B cell (primary cell): ENCODE results near the gene VTI1A. TPM values are rescaled to one million over a fixed set of nuclear protein-coding genes. Genes with fewer than 3 reads are reported as not detected.

ENCODE experiments used
- ATAC-seq: fragments of 200-7000 bp; cut with Tn5 transposase; one replicate; pipeline ENCODE4 v1.10.0; 2021; ENCODE audit warnings: low read depth, mild to moderate bottlenecking, moderate number of reproducible peaks, moderate library complexity
- CTCF ChIA-PET: fragments of 350-600 bp; sonication (Branson Sonifier 250); formaldehyde crosslinking; loops from one replicate; lab custom pipeline; 2021; ENCODE audit warnings: antibody characterized with exemption, inconsistent platforms; lab: Charles Lee
- POLR2A ChIA-PET: fragments of 350-600 bp; sonication (Branson Sonifier 250); formaldehyde crosslinking; loops from one replicate; lab custom pipeline; 2021; ENCODE audit warnings: antibody characterized with exemption; lab: Charles Lee
- DNase-seq: peaks from one replicate; pipeline ENCODE4 v3.0.0; 2013
- H2AFZ ChIP-seq: 2 replicates; pipeline ENCODE4 v1.6.1; 2012; ENCODE audit warnings: mild to moderate bottlenecking, low read depth, low read length; ENCODE audit not compliant: insufficient read depth, poor library complexity, severe bottlenecking
- H3K27ac ChIP-seq, 2 donors: 1 replicate in 1 of 2; 2 replicates in 1 of 2; pipeline ENCODE4 v1.5.1; 2012 to 2013; ENCODE audit warnings: low read length in 2 of 2, mild to moderate bottlenecking in 2 of 2, moderate library complexity in 1 of 2
- H3K27me3 ChIP-seq, 4 experiments: fragments of 200-600 bp in 1 of 4; sonication (generic) in 1 of 4; replicated peaks in 1 of 4; 1 replicate in 2 of 4; 2 replicates in 2 of 4; pipeline versions ENCODE4 v1.6.1 to v1.7.0; 2013 to 2016; ENCODE audit warnings: low read length in 3 of 4, mild to moderate bottlenecking in 2 of 4, mixed read lengths in 1 of 4, moderate library complexity in 1 of 4; ENCODE audit not compliant: insufficient read depth in 4 of 4, control insufficient read depth in 3 of 4; ENCODE audit errors: control extremely low read depth in 1 of 4
- H3K36me3 ChIP-seq, 2 experiments: replicated peaks in 1 of 2; 1 replicate in 1 of 2; 2 replicates in 1 of 2; pipeline versions ENCODE4 v1.6.1 to v1.7.1; 2013; ENCODE audit warnings: low read length in 1 of 2; ENCODE audit not compliant: insufficient read depth in 2 of 2, control insufficient read depth in 1 of 2; ENCODE audit errors: control extremely low read depth in 1 of 2, extremely low read depth in 1 of 2
- H3K4me1 ChIP-seq, 2 donors: fragments of 200-600 bp in 1 of 2; sonication (generic) in 1 of 2; 1 replicate in 1 of 2; 2 replicates in 1 of 2; pipeline versions ENCODE4 v1.5.1 to v1.6.1; 2013 to 2017; ENCODE audit warnings: low read length in 2 of 2; ENCODE audit not compliant: control insufficient read depth in 2 of 2, insufficient read depth in 2 of 2
- H3K4me2 ChIP-seq: replicated peaks from 2 replicates; pipeline ENCODE3; 2012; ENCODE audit warnings: mild to moderate bottlenecking, low read depth, low read length; ENCODE audit not compliant: poor library complexity, severe bottlenecking
- H3K4me3 ChIP-seq, 5 experiments: fragments of 200-600 bp in 1 of 5; sonication (generic) in 1 of 5; 1 replicate in 3 of 5; 2 replicates in 2 of 5; pipeline versions ENCODE4 v1.5.1 to v1.7.0; 2011 to 2016; ENCODE audit warnings: low read length in 4 of 5, mild to moderate bottlenecking in 4 of 5, low read depth in 2 of 5, control low read depth in 1 of 5, moderate library complexity in 1 of 5; ENCODE audit not compliant: insufficient read depth in 1 of 5; ENCODE audit errors: control extremely low read depth in 1 of 5, extremely low read depth in 1 of 5
- H3K79me2 ChIP-seq: fragments of 200-600 bp; sonication (generic); one replicate; pipeline ENCODE4 v1.6.0; 2016; ENCODE audit warnings: low read length; ENCODE audit not compliant: control insufficient read depth, insufficient read depth
- H3K9ac ChIP-seq: fragments of 200-600 bp; sonication (generic); 2 replicates; pipeline ENCODE4 v1.6.1; 2017; ENCODE audit warnings: mild to moderate bottlenecking, low read length, moderate library complexity
- H3K9me3 ChIP-seq, 3 donors: one replicate each; pipeline versions ENCODE4 v1.6.1 to v1.7.1; 2013; ENCODE audit warnings: low read length in 2 of 3; ENCODE audit not compliant: control insufficient read depth in 2 of 3, insufficient read depth in 1 of 3; ENCODE audit errors: control extremely low read depth in 1 of 3
- H4K20me1 ChIP-seq: 2 replicates; pipeline ENCODE4 v1.6.0; 2012; ENCODE audit warnings: mild to moderate bottlenecking, low read length; ENCODE audit not compliant: insufficient read depth, control insufficient read depth, poor library complexity, severe bottlenecking
- H3K27ac Mint-ChIP-seq: one replicate; pipeline ENCODE4 v1.8.0; 2021; ENCODE audit warnings: mixed read lengths
- H3K27me3 Mint-ChIP-seq: one replicate; pipeline ENCODE4 v1.8.0; 2021; ENCODE audit warnings: mixed read lengths
- H3K4me1 Mint-ChIP-seq: one replicate; pipeline ENCODE4 v1.8.0; 2021; ENCODE audit warnings: mixed read lengths
- H3K4me3 Mint-ChIP-seq: one replicate; pipeline ENCODE4 v1.8.0; 2021; ENCODE audit warnings: mixed read lengths
- H3K9me3 Mint-ChIP-seq: one replicate; pipeline ENCODE4 v1.8.0; 2022; ENCODE audit warnings: mixed read lengths; ENCODE audit not compliant: insufficient read depth
- EZH2 ChIP-seq: IDR thresholded peaks from 2 replicates; pipeline ENCODE4 v1.6.1; 2012; ENCODE audit warnings: borderline replicate concordance, low read depth, mild to moderate bottlenecking, moderate library complexity, low read length; ENCODE audit not compliant: insufficient read depth, poor library complexity, severe bottlenecking
- WGBS: methylation state at CpG from one replicate; pipeline ENCODE4 v1.1.5; 2013; ENCODE audit warnings: missing lambda C conversion rate; ENCODE audit not compliant: insufficient coverage; 5-methylcytosine and 5-hydroxymethylcytosine counted together
- intact Hi-C: fragments of 100-400 bp; cut with micrococcal nuclease; formaldehyde crosslinking; loops from one replicate; pipeline ENCODE4 v1.10.0; 2022
- polyA plus RNA-seq: library from polyadenylated mRNA; depleted of rRNA; stranded (reverse); fragments of >200 nt; gene quantifications from 2 replicates; pipeline ENCODE4 v1.2.3, GENCODE V29; 2012
- total RNA-seq, 2 donors: library from RNA; stranded (reverse); fragments of 120-200 nt in 1 of 2; gene quantifications; 1 replicate in 1 of 2; 2 replicates in 1 of 2; pipeline versions ENCODE4 v1.2.3 to v1.2.4, GENCODE V29; 2013 to 2022
- TF ChIP-seq, protein P1 (sequence below): fragments of 200-600 bp; IDR thresholded peaks from one replicate; pipeline ENCODE4 v1.8.0; 2022; ENCODE audit warnings: antibody characterized with exemption, mild to moderate bottlenecking

VTI1A gene
- total and polyA plus RNA-seq, 2 donors (not counting 1 experiment from before 2014, with no cell fraction given): 20.0 to 84.1 TPM

DNA sequence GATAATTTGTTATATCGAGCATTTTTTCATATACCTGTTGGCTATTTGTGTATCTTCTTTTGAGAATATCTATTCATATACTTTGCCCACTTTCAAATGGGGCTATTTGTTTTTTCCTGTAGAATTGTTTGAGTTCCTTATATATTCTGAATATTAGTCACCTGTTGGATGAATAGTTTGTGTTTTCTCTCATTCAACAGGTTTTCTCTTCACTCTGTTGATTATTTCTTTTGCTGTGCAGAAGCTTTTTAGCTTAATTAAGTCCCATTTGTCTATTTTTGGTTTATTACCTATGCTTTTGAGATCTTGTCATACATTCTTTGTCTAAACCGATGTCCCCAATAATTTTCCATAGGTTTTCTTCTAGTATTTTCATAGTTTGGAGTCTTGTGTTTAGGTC is 65.3 kb downstream of the VTI1A start:
- Mint-ChIP-seq H3K4me3 (no peak overlapping the region), H3K27me3 (no peaks in the 10 kb centered on the region), H3K27ac (no peak overlapping the region), H3K9me3 (no peaks in the 10 kb centered on the region), H3K4me1 (no peaks in the 10 kb centered on the region)
- Histone ChIP-seq H3K79me2 (peaks cover 14% of the 10 kb centered on the region), H3K9ac (no peak overlapping the region), H3K36me3 (peaks cover 0 to 2% of the 10 kb centered on the region in 2 experiments), H3K4me2 (no peak overlapping the region), H3K27me3 (no peaks in the 10 kb centered on the region), H2AFZ (no peak overlapping the region), H3K27ac (no peak overlapping the region), H4K20me1 (peaks cover 13% of the 10 kb centered on the region), H3K9me3 (peaks cover 0 to 6% (median 0%) of the 10 kb centered on the region in 3 donors), H3K4me3 (no peak overlapping the region), H3K4me1 (no peaks in the 10 kb centered on the region)
- POLR2A ChIA-PET: no interaction called here
- DNase-seq (no peak), ATAC-seq (no peak)
- no CpG with 5 or more reads among the region's 2 CpGs for whole genome bisulfite sequencing
- intact Hi-C loops: no loop called here
- CTCF ChIA-PET: no interaction called here
- TF ChIP-seq, protein P1, sequence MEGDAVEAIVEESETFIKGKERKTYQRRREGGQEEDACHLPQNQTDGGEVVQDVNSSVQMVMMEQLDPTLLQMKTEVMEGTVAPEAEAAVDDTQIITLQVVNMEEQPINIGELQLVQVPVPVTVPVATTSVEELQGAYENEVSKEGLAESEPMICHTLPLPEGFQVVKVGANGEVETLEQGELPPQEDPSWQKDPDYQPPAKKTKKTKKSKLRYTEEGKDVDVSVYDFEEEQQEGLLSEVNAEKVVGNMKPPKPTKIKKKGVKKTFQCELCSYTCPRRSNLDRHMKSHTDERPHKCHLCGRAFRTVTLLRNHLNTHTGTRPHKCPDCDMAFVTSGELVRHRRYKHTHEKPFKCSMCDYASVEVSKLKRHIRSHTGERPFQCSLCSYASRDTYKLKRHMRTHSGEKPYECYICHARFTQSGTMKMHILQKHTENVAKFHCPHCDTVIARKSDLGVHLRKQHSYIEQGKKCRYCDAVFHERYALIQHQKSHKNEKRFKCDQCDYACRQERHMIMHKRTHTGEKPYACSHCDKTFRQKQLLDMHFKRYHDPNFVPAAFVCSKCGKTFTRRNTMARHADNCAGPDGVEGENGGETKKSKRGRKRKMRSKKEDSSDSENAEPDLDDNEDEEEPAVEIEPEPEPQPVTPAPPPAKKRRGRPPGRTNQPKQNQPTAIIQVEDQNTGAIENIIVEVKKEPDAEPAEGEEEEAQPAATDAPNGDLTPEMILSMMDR: no peak
- no peak for TF ChIP-seq EZH2

- Histone ChIP-seq H3K9ac (no peak overlapping the region), H3K4me2 (no peak overlapping the region), H3K36me3 (peaks cover 0 to 2% of the 10 kb centered on the region in 2 experiments), H3K27me3 (no peaks in the 10 kb centered on the region), H3K27ac (no peak overlapping the region), H3K4me1 (no peaks in the 10 kb centered on the region), H2AFZ (no peak overlapping the region), H3K79me2 (peaks cover 18% of the 10 kb centered on the region), H3K4me3 (no peak overlapping the region), H4K20me1 (peaks cover 15% of the 10 kb centered on the region), H3K9me3 (peaks cover 0 to 6% (median 0%) of the 10 kb centered on the region in 3 donors)
- H3K27ac Mint-ChIP-seq: no peak overlapping the region
- H3K27me3 Mint-ChIP-seq: no peaks in the 10 kb centered on the region
- H3K4me1 Mint-ChIP-seq: no peaks in the 10 kb centered on the region
- intact Hi-C loops: no loop called here
- no peaks in the 10 kb centered on the region for H3K9me3 Mint-ChIP-seq
- CTCF ChIA-PET: no interaction called here
- ATAC-seq (no peak), DNase-seq (no peak)
- no peak overlapping the region for H3K4me3 Mint-ChIP-seq
- POLR2A ChIA-PET: no interaction called here
- no peak for TF ChIP-seq EZH2
- TF ChIP-seq, protein P1: no peak
Measured at GRCh38 chr10:112515126-112515525, 68.1 kb downstream of the VTI1A start.
